GM21447 (cell line): Measurements from ENCODE around the gene TEKT5.

Source experiments
- ATAC-seq: cut with Tn5 transposase; IDR thresholded peaks from one replicate; pipeline ENCODE4 v1.9.1; 2021; ENCODE audit not compliant: unreplicated experiment

TEKT5 gene

DNA sequence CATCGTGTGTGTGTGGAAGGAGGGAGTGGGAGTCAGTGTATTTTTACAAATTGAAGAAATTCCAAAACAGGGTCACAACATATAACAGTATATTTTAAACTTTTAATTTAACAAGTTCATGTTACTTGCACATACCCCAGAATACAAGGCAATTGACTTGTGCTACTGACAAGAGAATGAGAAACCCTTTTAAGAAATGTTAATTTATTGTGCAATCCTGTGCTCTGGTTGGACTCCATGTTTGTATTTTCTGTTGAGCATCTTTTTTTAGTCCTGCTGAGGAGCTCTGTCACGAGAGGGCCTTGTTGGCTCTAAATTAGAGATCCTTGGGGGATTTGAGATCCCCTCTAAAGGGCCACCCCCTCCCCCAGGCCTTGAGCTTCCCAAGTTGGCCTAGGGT lies 113.2 kb downstream of the TEKT5 start:
- no peak for ATAC-seq

DNA sequence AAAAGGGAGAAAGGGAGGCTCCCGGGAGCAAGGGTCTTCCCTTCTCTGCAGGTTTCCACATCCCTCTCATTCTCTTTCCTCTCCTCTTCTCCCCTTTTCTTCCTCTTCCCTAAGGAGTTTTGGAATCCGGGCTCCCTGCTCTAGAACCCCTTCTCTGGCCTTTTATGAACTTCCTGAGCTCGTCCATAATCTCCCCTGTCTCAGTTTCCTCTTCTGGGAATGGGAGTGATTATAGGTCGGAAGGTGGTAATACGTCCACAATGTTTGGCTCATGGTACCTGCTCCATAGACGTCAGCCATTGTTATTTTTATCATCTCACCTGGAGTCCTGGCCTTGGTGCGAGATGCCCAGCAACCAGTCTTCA lies 113.9 kb downstream of the TEKT5 start:
- ATAC-seq: no peak

DNA sequence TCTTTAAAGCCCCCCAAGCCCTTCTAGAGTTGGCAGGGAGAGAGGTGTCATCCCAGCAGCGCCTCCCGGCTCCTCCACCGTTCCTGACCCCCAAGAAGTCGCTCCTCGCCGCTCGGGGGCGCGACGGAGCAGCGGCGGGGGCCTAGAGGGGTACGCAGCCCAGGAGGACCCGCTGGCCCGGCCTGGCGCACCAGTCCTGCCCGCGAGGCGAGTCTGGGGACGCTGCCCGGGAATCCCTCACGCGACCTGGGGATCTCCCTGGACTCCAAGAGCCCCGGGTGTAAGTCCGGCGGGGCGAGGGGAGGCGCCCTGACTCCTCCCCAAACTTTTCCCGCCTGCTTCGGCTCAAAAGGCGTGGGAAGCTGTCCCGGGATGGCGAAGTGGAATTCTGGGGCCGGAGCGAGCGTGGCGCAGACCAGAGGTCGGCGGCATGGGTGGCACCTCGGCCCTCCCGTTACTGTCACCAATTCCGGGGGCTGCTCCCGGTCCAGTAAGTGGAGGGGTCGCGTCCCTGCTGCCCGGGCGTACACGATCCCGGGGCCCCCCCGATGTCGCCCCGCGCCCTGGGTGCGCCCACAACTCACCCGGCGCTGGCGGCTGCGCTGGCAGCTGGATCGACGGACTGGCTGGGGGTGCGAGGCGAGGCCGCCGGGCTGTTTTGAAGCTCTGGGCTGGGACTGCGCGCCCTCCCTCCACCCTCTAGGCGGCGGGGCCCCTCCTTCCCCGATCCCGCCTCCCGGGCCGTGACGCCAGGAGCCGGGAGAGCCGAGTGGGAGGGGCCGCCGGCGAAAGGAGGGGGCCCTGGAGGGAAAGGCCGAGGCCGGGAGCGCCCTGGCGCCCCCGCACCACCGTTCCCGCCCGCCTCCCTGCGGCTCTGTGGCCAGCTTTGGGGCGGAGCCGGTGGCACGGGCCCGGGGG lies 114.5 kb downstream of the TEKT5 start, which contains the start of gene EMP2:
TSS of gene EMP2 (minus strand) at position 634 of the 918 bp plus-strand sequence. CDS start 32,981 bp downstream, outside the sequence.
- no peak for ATAC-seq

DNA sequence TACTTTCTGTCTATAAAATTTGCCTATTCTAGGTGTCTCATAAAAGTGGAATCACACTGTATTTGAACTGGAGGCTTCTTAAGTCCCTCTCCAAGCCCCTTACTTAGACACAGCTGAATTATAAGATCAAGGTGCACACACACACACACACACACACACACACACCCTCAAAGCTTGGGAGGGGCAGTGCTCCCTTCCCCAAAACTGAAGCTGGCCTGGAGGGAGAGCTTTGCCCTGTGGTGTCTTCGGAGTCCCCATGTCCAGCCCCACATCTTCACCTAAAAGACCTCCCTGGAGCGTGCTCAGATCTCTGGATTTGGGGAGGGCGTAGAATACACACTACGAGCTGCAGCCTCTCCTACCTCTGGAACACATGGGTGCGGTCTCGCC lies 115.2 kb downstream of the TEKT5 start:
- no peak for ATAC-seq

DNA sequence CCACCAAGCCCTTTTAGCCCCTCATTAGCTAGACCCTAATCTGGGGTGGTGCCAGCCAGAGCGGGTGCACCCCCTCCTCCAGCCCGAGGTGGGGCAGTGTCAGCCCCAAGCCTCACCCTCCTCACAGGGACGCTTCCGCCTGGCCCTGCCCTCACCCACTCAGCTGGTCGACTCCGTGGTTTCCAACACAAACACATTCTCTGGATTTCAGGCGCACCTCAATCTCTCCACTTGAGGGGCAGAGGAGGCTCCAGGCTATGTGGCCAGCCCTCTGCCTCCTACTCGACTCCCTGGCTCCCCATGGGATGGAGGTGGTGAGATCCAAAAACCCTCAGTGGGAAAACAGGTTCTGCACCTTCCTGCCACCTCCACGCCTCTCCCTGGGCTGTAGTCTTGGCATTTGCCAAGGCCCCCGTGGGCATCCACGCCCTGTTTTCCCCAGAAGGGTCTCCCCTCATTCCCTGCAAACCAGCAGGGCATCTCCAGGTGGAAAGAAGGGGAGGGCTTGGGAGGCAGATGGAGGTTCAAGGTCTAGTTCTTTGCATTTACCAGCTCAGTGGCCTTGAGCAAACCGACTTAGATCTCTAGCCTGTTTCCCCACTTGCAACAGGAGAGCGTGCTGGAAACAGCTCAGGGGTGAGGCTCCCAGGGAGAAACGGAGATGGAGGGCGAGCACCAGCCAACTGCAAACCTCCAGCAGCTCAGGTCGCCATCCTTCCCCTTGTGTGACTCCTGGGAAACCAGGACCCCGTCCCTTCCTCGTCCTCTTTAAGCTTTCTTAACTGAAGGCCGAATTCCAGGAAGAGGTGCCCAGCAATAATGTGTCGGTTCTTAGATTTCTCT lies 116.0 kb downstream of the TEKT5 start:
- no peak for ATAC-seq
